Keratinocyte (primary cell): Measurements from ENCODE around the gene UROC1.

ENCODE experiments used
- CTCF ChIP-seq, 3 experiments: IDR thresholded peaks in 1 of 3; conservative IDR thresholded peaks in 1 of 3; optimal IDR thresholded peaks in 1 of 3; 2 replicates in 2 of 3; 3 replicates in 1 of 3; pipeline versions ENCODE3 to v1.5.1; 2011; ENCODE audit warnings: low read length in 3 of 3, mild to moderate bottlenecking in 3 of 3, moderate library complexity in 2 of 3, control low read depth in 1 of 3, inconsistent platforms in 1 of 3; ENCODE audit not compliant: insufficient read depth in 2 of 3; ENCODE audit errors: extremely low read depth in 1 of 3
- EZH2 ChIP-seq: IDR thresholded peaks from one replicate; pipeline ENCODE4 v1.6.1; 2012; ENCODE audit warnings: inconsistent platforms, mild to moderate bottlenecking, low read length, moderate library complexity

GRCh38 chr3:126536126-126536525 lies 18.6 kb upstream of the UROC1 start:
- TF ChIP-seq CTCF (optimal IDR thresholded peaks at IDR 0.05 in 1 of 3, IDR thresholded peaks at IDR 0.05 in 1 of 3, conservative IDR thresholded peaks at IDR 0.05 in 1 of 3; ENCODE audit: extremely low read depth in 1 of 3, insufficient read depth in 2 of 3, low read length in 3 of 3) (no peak), EZH2 (no peak)
